HUES48 (cell line): ENCODE data around the gene HKDC1.

Experiments
- H3K27ac ChIP-seq: one replicate; pipeline ENCODE4 v1.7.0; 2013; ENCODE audit warnings: low read depth, low read length, inconsistent platforms
- H3K27me3 ChIP-seq: 2 replicates; pipeline ENCODE4 v1.6.1; 2013; ENCODE audit warnings: mild to moderate bottlenecking, low read length; ENCODE audit not compliant: control insufficient read depth, insufficient read depth
- H3K36me3 ChIP-seq: 2 replicates; pipeline ENCODE4 v1.6.1; 2013; ENCODE audit warnings: low read length; ENCODE audit not compliant: control insufficient read depth, insufficient read depth
- H3K4me1 ChIP-seq: 2 replicates; pipeline ENCODE4 v1.6.1; 2013; ENCODE audit warnings: mild to moderate bottlenecking, low read length; ENCODE audit not compliant: control insufficient read depth, insufficient read depth
- H3K4me3 ChIP-seq: 2 replicates; pipeline ENCODE4 v1.5.1; 2013; ENCODE audit warnings: mild to moderate bottlenecking, low read depth, low read length
- H3K9ac ChIP-seq: 2 replicates; pipeline ENCODE4 v1.6.1; 2013; ENCODE audit warnings: mild to moderate bottlenecking, low read depth, low read length, moderate library complexity
- H3K9me3 ChIP-seq: 2 replicates; pipeline ENCODE4 v1.6.1; 2013; ENCODE audit warnings: low read length; ENCODE audit not compliant: control insufficient read depth, insufficient read depth

The HKDC1 gene

GRCh38 chr10:69311309-69311708 lies 91.2 kb downstream of the HKDC1 start:
- Histone ChIP-seq H3K27me3 (no peaks in the 10 kb centered on the region), H3K27ac (no peak overlapping the region), H3K9ac (no peak overlapping the region), H3K9me3 (no peaks in the 10 kb centered on the region), H3K36me3 (no peaks in the 10 kb centered on the region), H3K4me1 (peaks cover 11% of the 10 kb centered on the region; the same call in 1 of the 2 replicates), H3K4me3 (no peak overlapping the region)

- Histone ChIP-seq H3K9ac (no peak overlapping the region), H3K27ac (peak overlapping the region; percentile 32), H3K36me3 (no peaks in the 10 kb centered on the region), H3K4me3 (no peak overlapping the region), H3K27me3 (no peaks in the 10 kb centered on the region), H3K4me1 (peaks cover 21% of the 10 kb centered on the region), H3K9me3 (no peaks in the 10 kb centered on the region)
These were observed 92.4 kb downstream of the HKDC1 start for GRCh38 chr10:69312528-69312927.

GRCh38 chr10:69315100-69315542 lies 95.0 kb downstream of the HKDC1 start:
- Histone ChIP-seq H3K4me3 (no peak overlapping the region), H3K4me1 (peaks cover 29% of the 10 kb centered on the region), H3K36me3 (no peaks in the 10 kb centered on the region), H3K9ac (no peak overlapping the region), H3K27me3 (no peaks in the 10 kb centered on the region), H3K9me3 (no peaks in the 10 kb centered on the region), H3K27ac (no peak overlapping the region)

- Histone ChIP-seq H3K27me3 (no peaks in the 10 kb centered on the region), H3K9me3 (no peaks in the 10 kb centered on the region), H3K9ac (no peak overlapping the region), H3K4me3 (no peak overlapping the region), H3K36me3 (no peaks in the 10 kb centered on the region; the same call in 1 of the 2 replicates), H3K4me1 (peaks cover 35% of the 10 kb centered on the region), H3K27ac (no peak overlapping the region)
These were observed 95.6 kb downstream of the HKDC1 start for GRCh38 chr10:69315610-69316312.

GRCh38 chr10:69316313-69317059 lies 96.4 kb downstream of the HKDC1 start:
- Histone ChIP-seq H3K36me3 (no peaks in the 10 kb centered on the region; the same call in 1 of the 2 replicates), H3K27ac (peak overlapping the region; percentile 37), H3K4me1 (peaks cover 42% of the 10 kb centered on the region), H3K4me3 (no peak overlapping the region), H3K9ac (no peak overlapping the region), H3K9me3 (no peaks in the 10 kb centered on the region), H3K27me3 (no peaks in the 10 kb centered on the region)
